ENCODE data around the gene VPS33A.
"Not testable (repeated sequence)": the region's sequence is repeated elsewhere in the genome, so short reads cannot be mapped to it uniquely, and the experiment has no call there.

VPS33A gene

GRCh38 chr12:122204167-122205052 lies 61.9 kb downstream of the VPS33A start:
- DNase-seq (ENCODE audit: low spot score) = peak; percentile 41

GRCh38 chr12:122203301-122204166 lies 62.8 kb downstream of the VPS33A start, which contains the start of gene B3GNT4:
TSS of gene B3GNT4 (plus strand) at chr12:122203709. CDS start at chr12:122204619, 910 bp downstream.
- peak; percentile 90 for DNase-seq (ENCODE audit: low spot score)

- DNase-seq (ENCODE audit: low spot score) = not testable (repeated sequence)
These were observed 63.5 kb downstream of the VPS33A start for GRCh38 chr12:122202811-122203210.

GRCh38 chr12:122202017-122202416 lies 64.3 kb downstream of the VPS33A start:
- DNase-seq (ENCODE audit: low spot score) = no peak

- no peak for DNase-seq (ENCODE audit: low spot score)
These were observed 64.9 kb downstream of the VPS33A start for GRCh38 chr12:122201381-122201780.

GRCh38 chr12:122200541-122201175 lies 65.6 kb downstream of the VPS33A start:
- DNase-seq (ENCODE audit: low spot score) = peak; percentile 58

GRCh38 chr12:122199484-122200355 lies 66.6 kb downstream of the VPS33A start:
- no peak for DNase-seq (ENCODE audit: low spot score)

GRCh38 chr12:122197612-122197966 lies 68.7 kb downstream of the VPS33A start:
- no peak for DNase-seq (ENCODE audit: low spot score)

- no peak for DNase-seq (ENCODE audit: low spot score)
These were observed 70.9 kb downstream of the VPS33A start for GRCh38 chr12:122195405-122195804.

GRCh38 chr12:122194804-122195203 lies 71.5 kb downstream of the VPS33A start:
- DNase-seq (ENCODE audit: low spot score) = no peak

- DNase-seq (ENCODE audit: low spot score) = no peak
These were observed 73.9 kb downstream of the VPS33A start for GRCh38 chr12:122192441-122192840.

- peak; percentile 84 for DNase-seq (ENCODE audit: low spot score)
These were observed 75.2 kb downstream of the VPS33A start for GRCh38 chr12:122190842-122191668.

- DNase-seq (ENCODE audit: low spot score) = no peak
These were observed 76.4 kb downstream of the VPS33A start for GRCh38 chr12:122189626-122190475.

GRCh38 chr12:122187466-122187865 lies 78.8 kb downstream of the VPS33A start:
- no peak for DNase-seq (ENCODE audit: low spot score)

GRCh38 chr12:122185494-122186082 lies 80.7 kb downstream of the VPS33A start:
- no peak for DNase-seq (ENCODE audit: low spot score)

GRCh38 chr12:122185079-122185478 lies 81.2 kb downstream of the VPS33A start:
- DNase-seq (ENCODE audit: low spot score) = no peak

- DNase-seq (ENCODE audit: low spot score) = no peak
These were observed 81.8 kb downstream of the VPS33A start for GRCh38 chr12:122184517-122184916.

GRCh38 chr12:122183588-122183940 lies 82.7 kb downstream of the VPS33A start:
- no peak for DNase-seq (ENCODE audit: low spot score)

Data from iPS-NIHi11 (cell line).